BE2C (cell line): ENCODE results near the gene CALCOCO2.
"Not testable (repeated sequence)": the region's sequence is repeated elsewhere in the genome, so short reads cannot be mapped to it uniquely, and the experiment has no call there.

Experiments used
- DNase-seq: peaks from one replicate; pipeline ENCODE4 v3.0.0-alpha.2; 2020
- H3K27me3 ChIP-seq: fragments of 250-450 bp; sonication (Bioruptor Pico); 2 replicates; pipeline ENCODE4 v1.5.1; 2020; ENCODE audit warnings: mild to moderate bottlenecking
- H3K36me3 ChIP-seq: fragments of 250-450 bp; sonication (Bioruptor Pico); 2 replicates; pipeline ENCODE4 v1.5.1; 2020; ENCODE audit warnings: mild to moderate bottlenecking
- H3K4me1 ChIP-seq: fragments of 250-450 bp; sonication (Bioruptor Pico); 2 replicates; pipeline ENCODE4 v1.5.1; 2020
- H3K4me3 ChIP-seq: 2 replicates; pipeline ENCODE4 v1.5.1; 2011; ENCODE audit warnings: low read depth, low read length
- H3K9me3 ChIP-seq: fragments of 250-450 bp; sonication (Bioruptor Pico); 2 replicates; pipeline ENCODE4 v1.5.1; 2020
- TF ChIP-seq, protein P1 (sequence below): IDR thresholded peaks from 2 replicates; pipeline ENCODE4 v1.5.1; 2012; ENCODE audit warnings: mild to moderate bottlenecking, low read depth, low read length

Gene CALCOCO2

DNA sequence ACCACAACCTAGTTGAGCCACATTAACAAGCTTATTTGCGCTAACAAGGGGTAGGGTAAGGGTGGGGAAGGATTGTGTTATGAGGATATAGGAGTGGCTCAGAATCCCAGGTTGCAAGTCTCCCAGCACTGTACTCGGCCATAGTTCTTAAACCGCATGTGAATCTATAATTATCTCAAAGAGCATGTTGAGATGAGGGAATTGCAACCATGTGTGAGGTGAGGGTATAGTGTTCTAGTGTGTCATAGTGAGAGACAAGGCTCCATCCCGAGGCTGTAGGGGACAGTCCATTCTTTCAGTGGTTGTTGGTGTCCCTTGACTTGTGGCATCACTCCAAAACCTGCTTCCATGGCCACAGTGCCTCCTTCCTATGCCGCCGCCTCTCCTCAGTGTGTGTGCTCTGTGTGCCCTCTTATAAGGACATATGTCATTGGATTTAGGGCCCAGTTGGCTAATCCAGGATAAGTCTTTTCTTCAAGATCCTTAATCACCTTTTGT, 39.0 kb downstream of the CALCOCO2 start:
- Histone ChIP-seq H3K4me3 (no peak overlapping the region), H3K27me3 (peaks cover 30% of the 10 kb centered on the region), H3K36me3 (no peaks in the 10 kb centered on the region; the same call in 1 of the 2 replicates), H3K4me1 (no peaks in the 10 kb centered on the region), H3K9me3 (no peaks in the 10 kb centered on the region)
- TF ChIP-seq, protein P1, sequence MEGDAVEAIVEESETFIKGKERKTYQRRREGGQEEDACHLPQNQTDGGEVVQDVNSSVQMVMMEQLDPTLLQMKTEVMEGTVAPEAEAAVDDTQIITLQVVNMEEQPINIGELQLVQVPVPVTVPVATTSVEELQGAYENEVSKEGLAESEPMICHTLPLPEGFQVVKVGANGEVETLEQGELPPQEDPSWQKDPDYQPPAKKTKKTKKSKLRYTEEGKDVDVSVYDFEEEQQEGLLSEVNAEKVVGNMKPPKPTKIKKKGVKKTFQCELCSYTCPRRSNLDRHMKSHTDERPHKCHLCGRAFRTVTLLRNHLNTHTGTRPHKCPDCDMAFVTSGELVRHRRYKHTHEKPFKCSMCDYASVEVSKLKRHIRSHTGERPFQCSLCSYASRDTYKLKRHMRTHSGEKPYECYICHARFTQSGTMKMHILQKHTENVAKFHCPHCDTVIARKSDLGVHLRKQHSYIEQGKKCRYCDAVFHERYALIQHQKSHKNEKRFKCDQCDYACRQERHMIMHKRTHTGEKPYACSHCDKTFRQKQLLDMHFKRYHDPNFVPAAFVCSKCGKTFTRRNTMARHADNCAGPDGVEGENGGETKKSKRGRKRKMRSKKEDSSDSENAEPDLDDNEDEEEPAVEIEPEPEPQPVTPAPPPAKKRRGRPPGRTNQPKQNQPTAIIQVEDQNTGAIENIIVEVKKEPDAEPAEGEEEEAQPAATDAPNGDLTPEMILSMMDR, result no peak
- no peak for DNase-seq

DNA sequence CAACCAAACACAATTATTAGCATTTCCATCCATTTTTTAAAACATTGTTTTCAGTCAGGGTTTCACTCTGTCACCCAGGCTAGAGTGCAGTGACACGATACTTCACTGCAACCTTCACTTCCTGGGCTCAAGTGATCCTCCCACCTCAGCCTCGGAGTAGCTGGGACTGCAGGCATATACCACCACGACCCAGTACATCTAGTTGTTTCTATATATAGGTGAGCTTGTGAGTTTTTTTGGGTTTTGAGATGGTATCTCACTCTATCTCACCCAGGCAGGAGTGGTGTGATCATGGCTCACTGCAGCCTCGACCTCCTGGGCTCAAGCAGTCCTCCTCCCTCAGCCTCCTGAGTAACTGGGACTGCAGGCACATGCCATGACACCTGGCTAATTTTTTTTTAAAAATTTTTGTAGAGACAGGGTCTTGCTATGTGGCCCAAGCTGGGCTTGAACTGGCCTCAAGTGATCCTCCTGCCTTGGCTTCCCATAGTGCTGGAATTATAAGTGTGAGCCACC, 40.3 kb downstream of the CALCOCO2 start:
- no peaks in the 10 kb centered on the region for H3K9me3 ChIP-seq
- TF ChIP-seq, protein P1, result no peak
- no peak for DNase-seq
- H3K4me1 ChIP-seq, result no peaks in the 10 kb centered on the region
- H3K36me3 ChIP-seq, result no peaks in the 10 kb centered on the region; the same call in 1 of the 2 replicates
- H3K27me3 ChIP-seq, result peaks cover 30% of the 10 kb centered on the region
- H3K4me3 ChIP-seq, result no peak overlapping the region

DNA sequence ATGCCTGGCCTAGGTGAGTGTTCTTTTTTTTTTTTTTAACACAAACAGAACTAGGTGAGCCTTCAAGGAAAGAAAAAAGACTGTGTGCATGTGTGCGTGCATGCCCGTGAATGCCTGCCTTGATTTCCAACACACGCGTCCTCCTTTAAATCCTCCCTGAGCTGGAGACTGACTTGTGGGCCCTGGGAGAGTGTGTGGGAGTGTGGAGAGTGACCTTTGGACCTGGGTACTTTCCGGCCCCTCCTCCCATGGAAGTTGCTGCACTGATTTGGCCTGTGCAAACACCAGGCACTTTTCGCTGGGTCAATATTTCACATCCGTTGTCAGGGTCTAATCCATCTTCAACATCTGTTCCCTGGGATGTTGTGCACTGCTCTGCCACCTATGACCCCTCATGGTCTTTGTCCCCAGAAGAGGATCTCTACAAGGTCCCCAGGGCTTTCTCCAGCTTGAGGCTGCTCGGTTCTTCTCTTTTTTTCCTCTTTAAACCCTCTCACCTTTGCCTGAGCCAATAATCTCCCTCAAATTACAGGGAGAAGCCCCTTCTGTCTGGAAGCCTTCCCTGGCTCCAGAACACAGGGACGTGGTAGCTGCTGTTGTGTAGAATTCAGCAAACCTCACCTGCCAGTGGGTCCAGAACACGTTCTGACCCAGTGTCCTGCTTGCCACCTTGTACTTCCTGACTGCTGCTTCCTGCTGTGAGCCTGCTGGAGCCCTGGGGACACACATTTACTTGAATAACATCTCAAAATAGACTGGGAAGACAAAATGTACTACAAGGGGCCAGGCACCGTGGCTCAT, 40.9 kb downstream of the CALCOCO2 start:
- Histone ChIP-seq H3K27me3 (peaks cover 30% of the 10 kb centered on the region), H3K4me1 (no peaks in the 10 kb centered on the region), H3K4me3 (no peak overlapping the region), H3K36me3 (no peaks in the 10 kb centered on the region; the same call in 1 of the 2 replicates), H3K9me3 (no peaks in the 10 kb centered on the region)
- TF ChIP-seq, protein P1, result no peak
- DNase-seq, result no peak

DNA sequence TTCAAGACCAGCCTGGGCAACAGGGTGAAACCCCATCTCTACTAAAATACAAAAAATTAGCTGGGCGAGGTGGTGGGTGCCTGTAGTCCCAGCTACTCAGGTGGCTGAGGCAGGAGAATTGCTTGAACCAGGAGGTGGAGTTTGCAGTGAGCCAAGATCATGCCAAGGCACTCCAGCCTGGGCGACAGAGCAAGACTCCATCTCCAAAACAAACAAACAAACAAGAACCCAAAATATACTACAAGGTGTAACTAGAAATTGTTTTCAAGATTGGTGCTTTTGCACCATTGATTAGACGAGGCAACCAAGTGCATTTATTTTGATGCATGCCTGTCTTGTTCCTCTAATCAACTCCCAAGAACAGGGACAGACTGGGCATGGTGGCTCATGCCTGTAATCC, 41.6 kb downstream of the CALCOCO2 start:
- H3K27me3 ChIP-seq, result peaks cover 32% of the 10 kb centered on the region
- H3K9me3 ChIP-seq, H3K4me3 ChIP-seq, H3K36me3 ChIP-seq, H3K4me1 ChIP-seq, DNase-seq: not testable (repeated sequence)

DNA sequence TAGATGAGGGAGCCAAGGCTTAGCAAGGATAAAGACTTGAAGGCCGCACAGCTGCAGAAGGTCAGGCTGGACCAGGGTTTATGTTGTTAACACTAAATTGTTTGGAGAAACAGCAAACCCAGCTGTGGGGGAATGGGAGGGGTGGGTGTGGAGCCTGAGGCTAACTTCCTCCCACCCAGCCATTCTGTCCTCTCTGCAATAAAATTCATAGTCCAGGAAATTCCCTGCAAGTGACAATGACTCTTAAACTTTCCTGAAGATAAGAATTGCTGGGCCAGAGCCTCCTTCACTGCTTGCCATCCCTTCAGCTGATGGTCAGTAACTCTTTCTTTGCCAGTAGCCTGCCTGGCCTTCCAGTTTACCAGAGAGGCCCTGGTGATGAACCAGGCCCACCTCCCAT, 42.4 kb downstream of the CALCOCO2 start:
- H3K27me3 ChIP-seq, result peaks cover 34% of the 10 kb centered on the region
- DNase-seq, result no peak
- no peaks in the 10 kb centered on the region; the same call in 1 of the 2 replicates for H3K36me3 ChIP-seq
- no peaks in the 10 kb centered on the region for H3K4me1 ChIP-seq
- H3K9me3 ChIP-seq, result no peaks in the 10 kb centered on the region
- TF ChIP-seq, protein P1, result no peak
- H3K4me3 ChIP-seq, result no peak overlapping the region

DNA sequence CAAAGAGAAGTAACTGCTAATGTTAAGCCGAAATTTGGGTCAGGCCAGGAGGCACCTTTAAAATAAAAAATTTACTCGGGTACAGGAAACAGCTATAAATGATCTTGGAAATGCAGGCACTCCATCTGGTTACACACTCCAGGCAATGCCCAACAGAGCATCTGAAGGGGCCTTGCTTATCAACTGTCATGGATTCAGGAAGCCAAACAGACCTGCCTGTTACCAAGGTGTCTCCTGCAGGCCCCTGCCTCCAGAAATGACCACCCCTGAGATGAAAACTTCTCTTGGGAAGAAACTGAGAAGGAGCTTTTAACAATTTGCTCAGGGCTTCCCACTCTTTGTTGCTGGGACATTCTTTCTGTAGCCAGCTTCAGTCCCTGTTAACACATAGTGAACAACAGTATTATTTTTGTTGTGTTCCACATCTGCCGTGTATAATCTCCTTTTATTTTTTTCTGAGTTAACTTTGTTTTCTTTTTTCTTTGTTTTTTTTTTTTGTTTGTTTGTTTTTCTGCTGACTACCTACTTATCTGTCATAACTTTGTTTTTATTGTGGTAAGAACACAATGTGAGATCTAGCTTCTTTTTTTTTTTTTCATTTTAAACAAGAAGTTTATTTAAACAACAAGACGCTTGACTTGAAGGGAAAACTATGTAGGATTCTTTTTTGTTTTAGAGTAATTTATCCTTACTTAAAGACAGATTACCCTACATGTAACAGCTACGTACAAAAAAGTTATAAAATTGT, 43.0 kb downstream of the CALCOCO2 start:
- TF ChIP-seq, protein P1, result no peak
- Histone ChIP-seq H3K27me3 (peaks cover 29% of the 10 kb centered on the region), H3K9me3 (no peaks in the 10 kb centered on the region), H3K4me1 (no peaks in the 10 kb centered on the region), H3K36me3 (no peaks in the 10 kb centered on the region), H3K4me3 (no peak overlapping the region)
- DNase-seq, result no peak
